Testis (tissue), 2 donors: ENCODE data around the gene TSEN54.

Source experiments
- CTCF ChIP-seq, 3 experiments: fragments of 450-650 bp in 2 of 3; fragments of 200-600 bp in 1 of 3; sonication (generic) in 1 of 3; IDR thresholded peaks; one replicate each; pipeline ENCODE4 v1.5.1; 2016 to 2019; ENCODE audit warnings: antibody characterized with exemption in 3 of 3, mild to moderate bottlenecking in 2 of 3, moderate library complexity in 1 of 3
- POLR2A ChIP-seq: fragments of 450-650 bp; IDR thresholded peaks from one replicate; pipeline ENCODE4 v1.6.1; 2017; ENCODE audit warnings: antibody characterized with exemption, mild to moderate bottlenecking, moderate library complexity

DNA sequence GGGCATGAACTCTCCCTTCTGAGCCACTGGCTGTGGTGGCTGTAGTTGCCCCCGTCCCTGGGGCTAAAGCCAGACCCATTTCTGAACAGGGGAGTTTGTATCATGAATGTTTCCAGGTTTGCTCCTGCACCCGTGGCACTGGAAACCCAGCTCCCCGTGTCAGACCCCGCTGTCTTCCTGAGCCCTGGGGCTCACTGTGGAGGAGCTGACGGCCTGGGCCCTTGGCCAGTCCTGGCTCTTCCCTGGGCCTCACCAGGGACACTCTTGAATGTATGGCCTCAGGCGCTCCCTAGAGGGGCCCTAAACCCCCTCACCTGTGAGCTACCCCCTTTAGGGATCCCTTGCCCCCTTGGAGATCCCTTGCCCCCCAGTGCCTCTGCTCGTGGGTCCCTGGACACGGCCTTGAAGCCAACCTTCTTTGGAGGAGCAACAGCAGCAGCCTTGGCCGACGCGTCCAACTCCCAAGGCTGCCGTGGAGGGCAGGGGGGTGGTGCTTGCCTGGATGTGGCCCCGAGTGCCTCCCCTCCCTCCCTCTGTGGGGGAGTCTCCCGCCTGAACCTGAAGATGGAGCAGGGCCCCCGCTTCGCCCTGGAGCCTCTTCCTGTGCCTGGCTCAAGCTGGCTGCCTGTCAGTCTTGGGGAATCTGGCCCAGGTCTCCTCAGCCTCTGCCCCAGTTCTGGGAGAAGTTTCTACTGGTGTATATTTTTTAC, 16.9 kb upstream of the TSEN54 start:
- TF ChIP-seq CTCF (IDR thresholded peaks at IDR 0.05) (no peak), POLR2A (no peak)
